Measurements from ENCODE around the gene SOCS3.

GRCh38 chr17:78357177-78357586, 2.7 kb downstream of the SOCS3 start:
- TF ChIP-seq POLR2A (IDR thresholded peaks at IDR 0.05; ENCODE audit: low read depth, low read length): 0 out of 2 replicates have a peak, but pooled peaks have one; percentile 35
- TF ChIP-seq MXI1 (IDR thresholded peaks at IDR 0.05; ENCODE audit: low read depth, low read length): no peak
- no peak for TF ChIP-seq RB1 (IDR thresholded peaks at IDR 0.05; ENCODE audit: borderline replicate concordance)
- no peak for TF ChIP-seq CTCF (IDR thresholded peaks at IDR 0.05 in 2 of 3, conservative IDR thresholded peaks at IDR 0.05 in 1 of 3; ENCODE audit: control insufficient read depth in 2 of 3, extremely low read depth in 1 of 3, insufficient read depth in 1 of 3, low read depth in 3 of 3, low read length in 3 of 3)
- no peak for TF ChIP-seq ZNF384 (IDR thresholded peaks at IDR 0.05; ENCODE audit: borderline replicate concordance, low read depth, low read length)
- TF ChIP-seq SREBF2 (IDR thresholded peaks at IDR 0.05; ENCODE audit: low read length): no peak
